HTR-8/SVneo (cell line): ENCODE data around the gene MRPS34.

Experiments used
- DNase-seq: peaks from one replicate; pipeline ENCODE4 v3.0.0; 2011; ENCODE audit warnings: low spot score, mixed read lengths; ENCODE audit not compliant: insufficient read length
- FAIRE-seq: peaks from 2 replicates; lab custom pipeline; 2011; peaks lifted over from hg19 to GRCh38; lab: Jason Lieb, UNC

The MRPS34 gene

DNA sequence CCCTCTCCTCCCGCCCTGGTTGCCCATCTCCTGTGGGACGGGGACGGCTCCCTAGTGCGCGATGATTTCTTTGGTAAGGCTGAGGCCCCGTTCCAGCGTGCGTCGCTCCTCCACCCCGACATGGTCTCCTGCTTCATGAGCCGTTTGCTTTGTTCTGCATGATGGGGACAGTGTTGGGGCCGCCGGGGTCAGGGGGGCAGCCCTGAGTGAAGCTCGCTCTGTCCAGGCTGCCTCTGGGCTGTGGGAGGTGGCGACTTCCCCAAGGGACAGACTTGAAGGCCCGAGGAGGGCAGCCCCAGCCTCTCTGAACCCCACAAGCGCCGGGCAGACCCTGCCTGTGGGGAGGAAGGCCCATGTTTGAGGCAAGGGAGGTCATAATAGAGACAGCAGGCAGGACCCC, 14.0 kb downstream of the MRPS34 start:
- no peak for FAIRE-seq

DNA sequence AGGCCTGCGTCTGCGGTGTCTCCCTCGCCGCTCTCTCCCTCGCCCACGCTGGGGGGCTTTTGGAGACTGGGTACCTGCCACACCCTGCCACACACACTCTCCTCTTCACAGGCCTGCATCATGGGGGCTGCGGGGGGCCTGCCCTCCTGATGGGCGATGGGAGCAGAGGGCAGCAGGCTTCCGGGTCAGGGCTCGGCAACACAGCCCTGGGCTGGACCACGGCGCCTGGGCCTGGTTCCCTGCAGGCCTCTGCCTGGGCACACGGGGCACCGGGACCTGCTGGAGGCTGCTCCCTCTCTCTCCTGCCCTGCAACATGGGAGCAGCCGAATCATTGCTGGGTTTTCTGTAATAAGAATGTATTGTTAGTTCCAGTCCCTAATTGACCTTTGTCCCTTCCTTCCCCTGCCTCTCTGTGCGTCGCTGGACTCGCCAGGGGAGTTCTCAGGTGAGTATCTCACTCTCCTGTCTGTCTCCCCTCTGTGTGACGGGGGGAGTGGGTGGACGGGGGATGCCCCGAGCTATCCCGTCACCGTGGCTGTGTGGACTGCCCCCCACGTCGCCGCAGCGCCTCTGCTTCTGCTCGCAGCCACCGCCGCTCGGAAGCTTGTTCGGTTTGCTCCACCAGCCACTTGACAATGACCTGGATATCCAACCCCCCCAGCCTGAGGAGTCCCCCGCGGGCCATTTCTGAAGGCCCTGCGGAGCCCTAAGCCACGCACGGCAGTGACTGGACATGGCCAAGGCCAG, 15.0 kb downstream of the MRPS34 start:
- no peak for DNase-seq
- no peak for FAIRE-seq

More for the DNA sequence above, 14.0 kb downstream of the MRPS34 start:
- no peak for DNase-seq

DNA sequence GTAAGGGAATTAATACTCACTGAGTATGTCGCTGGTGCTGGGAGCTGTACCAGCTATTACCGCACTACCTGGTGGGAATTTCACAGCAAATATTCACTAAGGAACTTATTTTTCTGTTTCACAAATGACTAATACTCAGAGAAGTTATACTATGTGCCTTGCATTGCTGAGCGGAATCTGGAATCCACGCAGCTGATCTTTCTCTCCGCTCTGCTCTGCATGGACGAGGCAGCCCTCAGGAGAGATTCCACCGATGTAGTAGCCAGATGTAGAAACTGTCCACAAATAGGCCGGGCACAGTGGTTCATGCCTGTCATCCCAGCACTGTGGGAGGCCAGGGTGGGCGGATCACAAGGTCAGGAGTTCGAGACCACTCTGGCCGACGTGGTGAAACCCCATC, 18.7 kb downstream of the MRPS34 start:
- no peak for FAIRE-seq

DNA sequence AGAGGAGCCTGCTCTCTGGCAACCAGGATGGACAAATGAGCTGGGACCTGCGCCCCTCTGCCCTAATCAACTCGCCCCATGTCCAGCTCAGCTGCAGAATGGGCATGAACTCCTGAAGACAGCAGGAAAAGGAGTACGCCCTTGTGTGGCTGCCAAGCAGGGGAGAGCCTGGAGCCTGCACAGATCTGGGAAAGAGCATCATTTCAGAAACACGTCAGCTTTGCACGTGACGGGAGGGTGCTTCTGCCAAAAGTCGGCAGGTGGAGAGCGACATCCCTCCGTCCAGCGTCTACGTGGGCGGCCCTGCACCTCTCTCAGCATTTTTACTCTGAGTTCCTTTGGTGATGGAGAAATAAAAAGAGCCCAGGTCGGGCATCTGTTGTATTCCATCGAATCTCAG, 20.1 kb downstream of the MRPS34 start:
- DNase-seq = no peak
- no peak for FAIRE-seq

More for the DNA sequence above, 18.7 kb downstream of the MRPS34 start:
- no peak for DNase-seq

DNA sequence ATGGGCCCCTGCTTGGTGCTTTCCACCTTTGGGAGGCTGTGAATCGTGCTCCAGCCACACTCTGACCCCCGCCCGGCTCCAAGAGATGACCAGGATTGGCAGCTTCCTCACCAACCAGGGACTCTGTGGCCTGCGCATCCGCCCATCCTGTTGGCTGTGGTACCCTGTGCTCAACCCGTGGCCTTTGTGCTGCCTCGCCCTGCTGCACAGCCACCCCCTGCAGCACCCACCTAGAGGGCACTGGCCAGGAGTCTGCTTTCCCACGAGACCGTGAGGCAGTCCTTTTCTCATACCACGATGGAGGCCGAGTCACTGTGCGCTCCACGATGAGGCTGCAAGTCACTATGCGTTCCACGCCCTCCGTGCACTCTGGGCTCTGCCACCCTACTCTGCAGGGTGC, 21.0 kb downstream of the MRPS34 start:
- DNase-seq (no peak), FAIRE-seq (no peak)

DNA sequence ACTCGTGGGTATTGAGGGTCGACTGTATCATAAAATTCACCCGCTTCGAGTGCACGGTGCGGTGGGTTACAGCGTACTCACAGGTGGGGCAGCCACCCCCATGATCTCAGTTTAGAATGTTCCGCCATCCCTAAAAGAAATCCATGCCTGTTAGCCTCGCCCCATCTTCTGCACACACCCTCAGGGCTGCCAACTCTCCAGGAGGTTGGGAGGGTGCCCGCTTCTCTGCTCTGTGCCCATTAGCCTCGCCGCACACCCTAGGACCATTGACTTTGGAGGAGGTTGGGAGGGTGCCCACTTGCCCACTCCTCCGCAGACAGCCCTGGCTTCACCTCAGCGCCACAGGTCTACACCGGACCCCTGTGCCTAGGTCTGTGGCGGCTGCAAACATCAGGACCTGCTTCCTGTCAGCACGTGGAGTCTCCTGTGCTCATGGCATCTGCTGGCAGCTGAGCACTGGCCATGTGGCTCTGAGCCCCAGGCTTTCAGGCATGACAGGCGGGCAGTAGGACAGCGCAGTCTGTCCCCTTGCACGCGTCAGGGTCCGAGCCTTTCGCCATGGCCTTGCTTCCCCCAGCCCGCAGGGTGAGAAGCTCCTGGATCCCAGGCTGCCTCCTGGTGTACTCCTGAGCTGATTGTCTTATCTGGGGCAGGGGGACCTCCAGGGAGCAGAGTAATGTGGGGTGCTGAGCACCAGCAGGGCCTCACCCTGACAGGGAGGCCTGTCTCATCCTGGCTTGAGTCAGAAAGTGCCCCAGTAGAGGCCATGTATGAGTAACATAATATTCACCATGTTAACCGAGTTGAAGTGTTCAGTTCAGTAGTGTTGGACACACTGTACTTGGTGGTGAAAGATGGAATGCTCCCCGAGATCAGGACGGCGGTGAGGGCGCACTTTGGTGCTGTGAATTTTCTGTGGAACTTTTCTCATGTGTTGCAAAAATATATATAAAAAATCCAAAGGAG, 23.5 kb downstream of the MRPS34 start:
- FAIRE-seq (no peak), DNase-seq (no peak)

DNA sequence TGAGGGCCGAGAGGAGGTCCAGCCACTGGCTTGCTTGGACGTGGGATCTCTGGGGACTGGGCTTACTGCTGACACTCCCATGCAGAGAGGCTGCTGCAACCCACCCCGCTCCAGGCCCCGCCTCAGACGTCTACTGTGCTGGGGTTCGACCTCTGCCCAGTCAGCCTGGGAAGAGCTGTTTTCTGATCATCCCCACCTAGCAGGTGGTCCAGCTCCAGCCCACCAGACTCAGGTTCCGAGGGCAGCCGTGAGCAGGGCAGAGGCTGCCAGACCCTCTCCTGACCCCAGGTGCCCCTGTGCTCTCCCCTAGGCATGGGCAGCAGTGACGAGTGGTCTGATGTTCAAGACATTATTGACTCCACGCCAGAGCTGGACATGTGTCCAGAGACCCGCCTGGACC, 25.0 kb downstream of the MRPS34 start:
- no peak for FAIRE-seq

DNA sequence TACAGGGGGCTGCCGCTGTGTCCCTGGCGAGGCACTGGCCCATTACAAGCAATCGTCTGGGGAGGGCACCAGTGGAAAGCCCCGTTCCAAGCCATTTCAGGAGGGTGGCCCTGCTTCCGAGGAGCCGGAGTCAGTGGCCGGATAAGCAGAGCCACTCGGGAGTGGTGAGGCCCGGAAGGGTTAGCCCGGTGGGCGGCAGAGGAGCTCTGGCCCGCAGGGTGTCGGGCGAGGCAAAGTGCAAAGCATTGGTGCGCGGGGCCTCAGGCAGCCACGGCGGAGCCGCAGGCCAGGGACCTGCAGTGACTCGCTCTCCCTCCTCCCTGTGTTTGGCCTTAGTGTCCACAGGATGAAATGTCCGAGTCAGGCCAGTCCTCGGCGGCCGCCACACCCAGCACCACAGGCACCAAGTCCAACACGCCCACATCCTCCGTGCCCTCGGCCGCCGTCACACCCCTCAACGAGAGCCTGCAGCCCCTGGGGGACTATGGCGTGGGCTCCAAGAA, 26.2 kb downstream of the MRPS34 start:
- FAIRE-seq = peak; percentile 70
- peak; percentile 47 for DNase-seq

More for the DNA sequence above, 25.0 kb downstream of the MRPS34 start:
- DNase-seq = no peak

DNA sequence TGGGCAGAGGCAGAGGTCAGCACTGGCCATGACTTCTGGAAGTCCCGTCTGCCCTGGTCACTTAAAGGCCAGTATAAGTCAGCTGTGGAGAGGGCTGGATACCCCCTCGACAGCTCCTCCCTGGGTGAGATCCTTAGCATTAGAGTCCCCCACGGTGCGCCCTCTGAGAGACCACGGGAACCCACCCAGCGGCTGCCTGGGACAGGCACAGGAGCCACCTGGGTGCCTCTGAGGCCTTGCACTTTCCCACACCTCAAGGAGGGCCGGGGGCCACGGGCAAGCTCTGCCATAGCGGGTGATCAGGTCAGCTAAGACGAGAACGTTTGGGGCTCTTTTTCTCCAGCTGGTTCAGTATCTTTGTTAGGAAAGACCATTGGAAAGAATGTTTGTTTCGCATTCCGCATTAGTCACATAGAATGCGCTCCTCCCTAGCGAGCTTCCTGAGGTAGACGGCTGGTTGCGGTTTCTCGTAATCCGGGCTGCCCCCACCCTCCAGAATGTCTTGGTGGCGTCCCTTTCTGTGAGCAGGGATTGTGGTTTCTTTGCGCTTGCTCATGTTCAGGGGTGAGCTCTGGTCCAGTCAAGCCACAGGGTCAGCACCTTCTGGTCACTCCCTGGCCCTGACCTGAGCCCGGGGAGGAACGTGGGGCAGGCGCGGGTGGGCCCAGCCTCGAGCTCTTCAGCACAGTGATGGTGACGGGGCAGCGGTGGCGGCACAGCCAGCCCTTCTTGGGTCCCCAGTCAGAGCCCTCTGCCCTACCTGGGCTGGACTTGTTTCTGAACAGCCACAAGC, 26.8 kb downstream of the MRPS34 start:
- FAIRE-seq (peak; percentile 89), DNase-seq (peak; percentile 95)

DNA sequence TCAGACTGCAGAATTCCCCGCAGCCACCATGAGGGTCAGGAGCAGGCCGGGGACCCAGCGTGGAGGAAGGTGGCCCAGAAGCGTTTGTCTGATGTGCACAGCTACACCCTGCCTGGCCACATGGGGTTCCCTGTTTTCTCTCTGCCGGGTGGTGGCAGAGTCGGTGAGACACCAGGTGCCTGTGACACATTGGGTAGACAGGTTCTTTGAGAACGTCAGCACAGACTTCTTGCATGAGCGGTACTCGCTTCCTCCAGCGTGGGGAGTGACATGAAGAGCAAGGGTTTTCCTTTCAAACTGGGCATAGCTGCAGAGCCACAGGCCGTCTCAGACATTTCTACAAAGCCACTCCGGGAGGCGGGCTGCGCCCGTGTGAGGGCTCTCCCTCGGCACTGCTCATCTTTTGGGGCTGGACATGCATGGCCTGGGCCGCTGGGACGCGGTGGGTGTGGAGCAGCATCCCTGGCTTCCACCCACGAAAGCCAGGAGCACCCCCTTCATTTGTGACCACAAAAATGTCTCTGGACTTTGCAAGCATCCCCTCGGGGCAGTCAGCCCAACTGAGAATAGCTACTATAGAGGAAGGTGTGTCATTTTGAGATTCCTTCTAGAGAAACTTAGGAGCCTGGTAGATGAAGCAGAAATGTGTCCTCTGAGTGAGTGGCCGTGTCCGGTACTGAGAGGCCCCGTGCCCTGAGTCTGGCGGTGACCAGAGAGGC, 27.6 kb downstream of the MRPS34 start:
- FAIRE-seq = peak; percentile 92

DNA sequence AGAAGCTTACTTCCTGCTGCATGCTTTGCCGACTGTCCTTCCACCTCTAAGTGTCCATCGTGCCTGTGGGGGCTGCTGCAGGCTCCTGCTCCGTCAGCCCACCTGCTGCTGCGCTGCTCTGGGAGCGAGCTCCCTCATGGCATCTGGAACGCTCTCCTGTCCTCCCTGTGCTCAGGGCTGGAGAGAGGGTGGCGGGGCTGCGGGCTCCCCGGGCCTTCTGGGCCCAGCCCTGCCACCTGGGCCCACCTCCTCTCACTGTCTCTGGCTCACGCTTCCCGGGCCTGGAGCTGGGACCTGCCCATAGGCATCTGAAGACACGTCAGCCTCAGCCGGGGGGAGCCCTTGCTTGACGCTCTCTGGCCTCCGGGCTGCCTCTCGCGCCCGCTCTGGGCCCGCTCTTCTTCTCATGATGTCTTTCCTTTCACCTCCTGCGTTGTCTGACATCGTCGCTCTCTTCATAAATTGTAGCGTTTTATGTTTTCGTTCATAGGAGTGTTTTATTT, 28.5 kb downstream of the MRPS34 start:
- FAIRE-seq (no peak), DNase-seq (no peak)

More for the DNA sequence above, 27.6 kb downstream of the MRPS34 start:
- peak; percentile 80 for DNase-seq

DNA sequence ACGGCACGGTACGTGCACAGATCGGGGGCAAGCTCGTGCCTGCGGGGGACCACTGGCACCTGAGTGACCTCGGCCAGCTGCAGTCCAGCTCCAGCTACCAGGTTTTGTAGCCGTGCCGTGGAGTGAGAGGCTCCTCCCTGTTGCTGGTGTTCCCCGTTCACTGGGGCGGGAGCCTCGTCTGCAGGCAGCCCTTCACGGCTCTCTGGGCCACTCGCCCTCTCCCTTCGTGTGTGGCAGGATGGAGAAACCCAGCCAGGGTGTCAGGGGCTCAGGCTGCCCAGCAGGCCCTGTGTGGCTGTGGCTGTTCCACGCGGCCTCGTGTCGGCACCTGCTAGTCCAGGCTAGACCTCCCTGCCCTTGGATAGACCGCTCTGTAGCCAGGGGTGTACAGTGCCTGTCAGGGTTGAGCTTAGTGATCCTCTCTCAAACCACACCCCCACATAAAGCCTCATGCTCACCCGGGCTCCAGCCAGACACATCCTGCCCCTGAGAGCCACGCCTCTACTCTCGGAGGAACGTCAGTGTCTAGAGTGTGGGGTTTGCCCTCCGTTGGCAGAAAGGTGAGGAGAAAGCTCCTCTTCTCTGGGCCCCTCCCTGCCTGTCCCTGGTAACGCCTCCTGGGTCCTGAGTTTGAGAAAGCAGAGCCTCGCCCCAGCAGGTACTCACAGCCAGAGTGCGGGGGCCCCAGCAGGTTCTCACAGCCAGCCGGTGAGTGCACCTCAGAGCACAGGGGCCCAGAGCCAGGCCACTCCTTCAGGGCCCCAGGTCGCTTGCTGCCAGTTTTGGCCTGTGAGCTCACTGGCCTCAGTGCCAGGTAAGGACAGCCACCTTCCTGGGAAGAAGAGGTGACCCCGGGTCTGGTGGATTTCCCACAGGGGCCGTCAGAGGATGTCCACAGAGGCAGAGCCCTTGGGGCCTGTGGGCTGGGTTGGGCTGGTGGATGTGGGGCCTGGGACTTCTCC, 29.3 kb downstream of the MRPS34 start:
- DNase-seq (no peak), FAIRE-seq (no peak)

DNA sequence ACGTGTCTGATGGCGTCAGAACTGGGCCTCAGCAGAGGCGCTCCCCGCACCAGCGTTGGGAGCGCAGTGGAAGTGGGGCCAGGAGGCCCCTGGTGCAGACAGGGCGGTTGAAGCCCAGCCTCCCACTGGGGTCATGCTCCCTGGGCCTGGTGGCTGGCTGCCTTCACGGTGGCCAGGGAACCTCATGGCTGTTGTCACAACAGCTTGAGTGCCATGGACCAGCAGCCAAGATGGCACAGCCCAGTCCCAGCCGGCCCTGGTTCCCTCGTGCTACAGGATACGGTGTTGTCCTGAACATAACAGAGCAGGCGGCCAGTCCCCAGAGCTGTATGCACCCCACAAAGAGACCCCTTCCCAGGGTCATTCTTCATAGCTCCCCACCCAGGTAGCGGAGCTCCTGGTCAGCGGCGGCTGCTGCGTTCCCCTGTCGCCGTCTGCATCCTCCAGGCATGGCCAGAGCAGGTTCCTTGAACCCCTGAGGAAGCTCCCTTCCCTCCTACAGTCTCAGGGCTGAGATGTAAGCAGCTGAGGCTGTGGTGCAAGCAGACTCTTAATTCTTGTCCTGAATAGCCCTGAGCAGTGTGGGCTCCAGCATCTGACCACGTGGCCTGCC, 31.3 kb downstream of the MRPS34 start:
- no peak for DNase-seq
- no peak for FAIRE-seq

DNA sequence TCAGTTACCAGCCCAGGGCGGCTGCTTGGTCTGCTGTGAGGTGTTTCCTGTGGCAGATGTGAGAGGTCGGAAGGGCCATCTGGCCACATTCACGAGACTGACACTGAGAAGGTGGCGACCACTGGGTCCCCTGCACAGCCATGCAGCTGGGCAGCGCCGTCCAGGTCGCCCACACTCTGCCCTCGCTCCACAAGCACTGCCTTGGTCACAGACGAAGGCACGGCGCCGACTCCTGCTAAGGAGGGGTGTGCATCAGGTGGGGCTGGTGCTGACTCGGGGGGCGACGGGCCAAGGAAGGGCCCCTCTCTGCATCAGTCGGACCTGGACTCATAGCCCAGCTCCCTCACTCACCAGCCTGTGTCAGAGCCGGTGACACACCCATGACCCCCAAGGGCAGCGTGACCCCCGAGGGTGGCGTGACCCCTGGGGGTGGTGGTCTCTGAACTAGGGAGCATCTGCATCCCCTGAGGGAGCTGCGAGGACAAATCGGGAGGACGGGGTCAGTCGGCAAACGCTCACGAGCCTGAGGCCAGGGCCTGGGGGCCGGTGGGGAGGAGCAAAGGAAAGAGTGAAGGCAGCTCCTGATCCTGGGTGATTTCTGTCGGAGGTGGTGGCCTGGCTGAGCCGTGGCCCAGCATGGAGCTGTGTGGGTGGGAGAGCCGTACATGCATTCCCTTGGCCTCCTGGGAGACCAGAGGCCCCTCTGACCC, 32.0 kb downstream of the MRPS34 start:
- no peak for FAIRE-seq
- DNase-seq = no peak

DNA sequence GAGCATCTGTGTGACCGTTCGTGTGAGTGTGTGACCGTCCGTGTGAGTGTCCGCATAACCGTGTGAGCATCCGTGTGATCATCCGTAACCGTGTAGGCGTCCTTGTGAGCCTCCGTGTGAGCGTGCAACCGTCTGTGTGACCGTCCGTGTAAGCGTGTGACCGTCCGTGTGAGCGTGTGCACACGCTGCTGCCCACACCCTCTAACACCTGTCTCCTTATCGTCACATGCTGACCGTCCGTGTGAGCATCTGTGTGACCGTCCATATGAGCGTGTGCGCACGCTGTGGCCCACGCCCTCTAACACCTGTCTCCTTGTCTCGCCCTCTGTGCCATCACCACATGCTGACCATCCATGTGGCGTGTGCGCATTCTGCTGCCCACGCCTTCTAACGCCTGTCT, 32.7 kb downstream of the MRPS34 start:
- FAIRE-seq = peak; percentile 60
- DNase-seq = no peak

DNA sequence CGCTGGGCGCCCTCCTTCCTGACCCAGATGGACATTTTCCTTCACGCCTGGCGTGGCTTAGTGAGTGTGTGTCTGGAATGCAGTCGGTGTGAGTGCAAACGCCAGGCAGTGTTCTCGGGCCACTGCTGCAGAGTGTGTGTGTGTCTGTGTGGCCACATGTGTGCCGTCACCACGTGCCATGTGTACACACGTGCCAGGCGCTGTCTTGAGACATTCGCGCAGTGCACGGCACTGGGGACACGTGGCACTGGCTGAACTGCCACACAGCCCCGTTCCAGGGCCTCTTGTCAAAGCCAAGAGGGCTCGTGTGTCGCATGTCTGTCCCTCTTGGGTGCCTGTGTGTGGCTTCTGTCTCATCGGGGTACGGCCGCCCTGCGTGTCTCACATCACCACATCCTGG, 38.1 kb downstream of the MRPS34 start:
- FAIRE-seq (no peak), DNase-seq (no peak)

DNA sequence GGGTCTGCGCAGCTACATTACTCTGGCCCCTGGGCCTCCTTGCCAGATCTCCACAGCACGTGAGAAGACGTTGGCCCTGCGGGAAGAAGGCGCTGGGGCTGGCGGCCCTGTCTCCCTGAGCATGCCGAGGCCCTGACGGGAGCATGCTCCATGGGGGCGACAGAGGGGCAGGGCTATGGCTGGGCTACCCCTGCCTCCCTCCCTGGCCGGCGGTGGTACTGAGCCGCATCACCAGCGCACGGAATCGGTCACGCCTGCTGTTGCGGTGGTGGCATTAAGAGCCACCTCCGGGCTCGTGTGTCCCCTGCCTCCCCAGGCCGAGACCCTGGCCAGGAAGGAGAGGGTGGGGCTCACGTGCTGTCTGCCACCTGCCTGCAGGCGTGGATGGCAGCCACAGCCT, 38.8 kb downstream of the MRPS34 start:
- FAIRE-seq = no peak
- no peak for DNase-seq
